Measurements from ENCODE around the gene PDZD2.

The PDZD2 gene

DNA sequence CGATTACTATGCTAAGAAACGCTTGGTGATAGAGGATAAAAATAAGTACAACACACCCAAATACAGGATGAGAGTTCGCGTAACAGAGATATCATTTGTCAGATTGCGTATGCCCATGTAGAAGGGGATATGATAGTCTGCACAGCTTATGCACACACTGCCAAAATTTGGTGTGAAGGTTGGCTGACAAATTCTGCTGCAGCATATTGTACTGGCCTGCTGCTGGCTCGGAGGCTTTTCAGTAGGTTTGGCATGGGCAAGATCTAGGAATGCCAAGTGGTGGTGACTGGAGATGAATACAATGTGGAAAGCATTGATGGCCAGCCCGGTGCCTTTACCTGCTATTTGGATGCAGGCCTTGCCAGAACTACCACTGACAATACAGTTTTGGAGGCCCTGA lies 208.4 kb downstream of the PDZD2 start:
- Mint-ChIP-seq H3K27ac (no peak overlapping the region), H3K9me3 (no peaks in the 10 kb centered on the region), H3K27me3 (ENCODE audit: low read depth) (no peaks in the 10 kb centered on the region), H3K4me1 (ENCODE audit: low read depth) (no peaks in the 10 kb centered on the region), H3K36me3 (ENCODE audit: low read depth) (no peaks in the 10 kb centered on the region), H3K4me3 (no peak overlapping the region)

- no peak overlapping the region for H3K27ac Mint-ChIP-seq
- H3K4me3 Mint-ChIP-seq = no peak overlapping the region
- no peaks in the 10 kb centered on the region for H3K36me3 Mint-ChIP-seq (ENCODE audit: low read depth)
- H3K9me3 Mint-ChIP-seq = no peaks in the 10 kb centered on the region
- peaks cover 26% of the 10 kb centered on the region for H3K27me3 Mint-ChIP-seq (ENCODE audit: low read depth)
- H3K4me1 Mint-ChIP-seq (ENCODE audit: low read depth) = peaks cover 8% of the 10 kb centered on the region
These were observed 212.2 kb downstream of the PDZD2 start for GRCh38 chr5:31850981-31851689.

DNA sequence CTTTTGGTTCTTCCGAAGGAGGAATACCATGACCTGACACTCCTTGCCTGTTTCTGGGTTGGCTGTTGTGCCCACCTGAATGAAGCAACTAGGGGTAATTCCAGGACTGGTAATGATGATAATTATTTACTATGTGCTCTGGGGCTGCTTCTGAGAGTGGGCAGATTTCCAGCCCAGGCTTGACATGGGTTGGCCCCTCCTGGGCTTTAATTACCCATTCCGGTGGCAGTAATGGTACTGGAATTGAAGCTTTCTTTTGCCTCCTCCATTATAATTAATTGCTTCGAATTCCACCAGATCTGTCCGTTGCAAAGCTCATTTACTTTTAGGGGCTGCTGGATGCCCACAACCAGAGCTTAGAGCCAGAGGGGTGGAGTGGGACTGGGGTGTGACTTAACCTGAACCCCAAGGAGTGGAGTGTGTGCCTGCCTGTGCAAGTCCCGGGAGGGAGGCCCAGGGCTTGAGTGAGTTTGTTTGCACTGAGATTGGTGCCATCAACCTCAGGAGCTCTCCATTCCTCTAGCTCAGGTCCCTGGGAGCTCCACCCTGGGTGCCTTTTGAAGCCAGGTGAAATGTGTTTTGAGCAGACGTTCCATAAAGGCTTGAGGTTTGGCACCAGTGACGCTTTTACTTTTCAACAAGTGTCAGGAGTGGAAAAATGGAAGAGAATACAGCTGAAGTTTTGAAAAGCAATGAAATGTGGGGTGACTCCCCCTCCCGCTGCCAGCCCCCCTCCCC lies 214.6 kb downstream of the PDZD2 start:
- Mint-ChIP-seq H3K4me3 (no peak overlapping the region), H3K27me3 (ENCODE audit: low read depth) (peaks cover 39% of the 10 kb centered on the region), H3K36me3 (ENCODE audit: low read depth) (no peaks in the 10 kb centered on the region), H3K4me1 (ENCODE audit: low read depth) (peaks cover 8% of the 10 kb centered on the region), H3K9me3 (no peaks in the 10 kb centered on the region), H3K27ac (no peak overlapping the region)

DNA sequence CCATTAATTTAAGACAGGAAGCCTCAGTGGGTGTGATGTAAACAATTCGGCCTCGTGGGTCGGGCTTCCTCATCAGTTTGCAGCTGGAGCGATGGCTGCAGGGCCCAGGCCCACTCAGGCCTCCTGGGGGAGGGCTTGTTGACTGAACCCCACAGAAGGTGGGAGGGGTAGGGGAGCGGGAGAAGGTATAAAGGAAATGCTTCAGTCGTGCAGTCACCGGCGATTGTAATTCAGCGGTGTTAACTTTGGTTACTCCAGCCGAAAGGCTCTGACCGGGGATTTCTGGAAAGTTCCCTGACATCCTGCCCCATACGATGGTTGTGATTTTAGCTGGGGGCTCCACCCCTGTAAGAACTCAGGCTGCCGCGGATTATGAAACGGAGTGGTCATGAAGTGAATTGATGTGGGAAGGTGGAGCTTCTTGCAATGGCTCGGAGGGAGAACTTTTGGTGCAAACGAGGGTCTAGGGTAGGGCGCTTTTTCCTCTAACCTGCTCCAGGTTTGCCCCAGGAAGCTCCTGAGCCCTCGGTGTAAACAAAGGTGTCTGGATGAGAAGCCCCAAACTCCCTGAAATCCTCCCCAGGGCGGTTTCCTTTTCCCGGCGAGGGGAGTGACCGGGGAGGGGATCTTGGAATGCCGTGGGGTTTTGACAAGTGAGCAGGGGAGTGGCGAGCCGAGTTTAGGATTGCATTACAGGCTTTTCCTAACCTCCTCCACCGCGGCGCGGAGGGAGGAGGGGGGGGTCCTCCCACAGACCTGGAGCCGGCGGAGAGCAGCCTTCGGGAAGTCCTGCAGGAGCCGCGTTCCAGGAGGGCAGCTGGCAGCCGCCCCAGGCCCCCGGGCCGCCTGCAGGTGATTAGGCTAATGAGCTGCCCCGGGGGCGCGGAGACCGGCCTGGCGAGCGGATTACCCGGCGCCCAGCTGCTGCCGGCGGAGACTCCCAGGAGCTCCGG lies 215.5 kb downstream of the PDZD2 start:
- H3K4me3 Mint-ChIP-seq = peak overlapping the region; percentile 57
- H3K27me3 Mint-ChIP-seq (ENCODE audit: low read depth) = peaks cover 39% of the 10 kb centered on the region
- no peaks in the 10 kb centered on the region for H3K36me3 Mint-ChIP-seq (ENCODE audit: low read depth)
- H3K4me1 Mint-ChIP-seq (ENCODE audit: low read depth) = peaks cover 8% of the 10 kb centered on the region
- no peak overlapping the region for H3K27ac Mint-ChIP-seq
- H3K9me3 Mint-ChIP-seq = peaks cover 5% of the 10 kb centered on the region

GRCh38 chr5:31855134-31856040 lies 216.5 kb downstream of the PDZD2 start:
- no peaks in the 10 kb centered on the region for H3K36me3 Mint-ChIP-seq (ENCODE audit: low read depth)
- H3K9me3 Mint-ChIP-seq = peaks cover 12% of the 10 kb centered on the region
- peaks cover 8% of the 10 kb centered on the region for H3K4me1 Mint-ChIP-seq (ENCODE audit: low read depth)
- no peak overlapping the region for H3K27ac Mint-ChIP-seq
- H3K27me3 Mint-ChIP-seq (ENCODE audit: low read depth) = peaks cover 39% of the 10 kb centered on the region
- H3K4me3 Mint-ChIP-seq = peak overlapping the region; percentile 30

GRCh38 chr5:31859096-31859495 lies 220.2 kb downstream of the PDZD2 start:
- Mint-ChIP-seq H3K27me3 (ENCODE audit: low read depth) (peaks cover 31% of the 10 kb centered on the region), H3K4me3 (no peak overlapping the region), H3K4me1 (ENCODE audit: low read depth) (peaks cover 9% of the 10 kb centered on the region), H3K27ac (no peak overlapping the region), H3K36me3 (ENCODE audit: low read depth) (no peaks in the 10 kb centered on the region), H3K9me3 (peaks cover 16% of the 10 kb centered on the region)

- peaks cover 16% of the 10 kb centered on the region for H3K9me3 Mint-ChIP-seq
- no peak overlapping the region for H3K4me3 Mint-ChIP-seq
- peaks cover 2% of the 10 kb centered on the region for H3K4me1 Mint-ChIP-seq (ENCODE audit: low read depth)
- no peak overlapping the region for H3K27ac Mint-ChIP-seq
- no peaks in the 10 kb centered on the region for H3K36me3 Mint-ChIP-seq (ENCODE audit: low read depth)
- peaks cover 21% of the 10 kb centered on the region for H3K27me3 Mint-ChIP-seq (ENCODE audit: low read depth)
These were observed 221.3 kb downstream of the PDZD2 start for GRCh38 chr5:31860278-31860677.

- Mint-ChIP-seq H3K4me3 (no peak overlapping the region), H3K9me3 (peaks cover 16% of the 10 kb centered on the region), H3K27me3 (ENCODE audit: low read depth) (peaks cover 15% of the 10 kb centered on the region), H3K36me3 (ENCODE audit: low read depth) (no peaks in the 10 kb centered on the region), H3K27ac (no peak overlapping the region), H3K4me1 (ENCODE audit: low read depth) (peaks cover 2% of the 10 kb centered on the region)
These were observed 221.9 kb downstream of the PDZD2 start for GRCh38 chr5:31860726-31861433.

DNA sequence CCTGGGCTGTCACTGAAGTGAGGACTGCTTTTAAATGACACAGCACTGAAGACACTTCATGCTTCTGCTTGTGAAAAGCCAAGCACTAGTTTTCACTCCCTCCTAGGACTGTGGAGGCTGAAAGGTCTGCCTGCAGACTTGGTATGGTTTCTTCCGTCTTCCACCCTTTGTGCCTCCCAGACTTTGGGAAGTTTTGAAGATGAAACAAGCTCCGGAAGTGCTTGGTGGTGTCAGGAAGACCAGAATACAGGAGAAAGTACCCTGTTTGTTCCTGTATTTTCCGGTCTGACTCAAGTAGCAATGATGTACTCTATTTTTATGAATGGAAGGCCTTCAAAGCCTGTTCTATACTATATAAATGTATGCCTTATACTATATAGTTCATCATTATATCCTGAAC lies 222.7 kb downstream of the PDZD2 start:
- Mint-ChIP-seq H3K9me3 (peaks cover 16% of the 10 kb centered on the region), H3K27me3 (ENCODE audit: low read depth) (peaks cover 11% of the 10 kb centered on the region), H3K4me1 (ENCODE audit: low read depth) (peaks cover 2% of the 10 kb centered on the region), H3K36me3 (ENCODE audit: low read depth) (no peaks in the 10 kb centered on the region), H3K4me3 (no peak overlapping the region), H3K27ac (no peak overlapping the region)

DNA sequence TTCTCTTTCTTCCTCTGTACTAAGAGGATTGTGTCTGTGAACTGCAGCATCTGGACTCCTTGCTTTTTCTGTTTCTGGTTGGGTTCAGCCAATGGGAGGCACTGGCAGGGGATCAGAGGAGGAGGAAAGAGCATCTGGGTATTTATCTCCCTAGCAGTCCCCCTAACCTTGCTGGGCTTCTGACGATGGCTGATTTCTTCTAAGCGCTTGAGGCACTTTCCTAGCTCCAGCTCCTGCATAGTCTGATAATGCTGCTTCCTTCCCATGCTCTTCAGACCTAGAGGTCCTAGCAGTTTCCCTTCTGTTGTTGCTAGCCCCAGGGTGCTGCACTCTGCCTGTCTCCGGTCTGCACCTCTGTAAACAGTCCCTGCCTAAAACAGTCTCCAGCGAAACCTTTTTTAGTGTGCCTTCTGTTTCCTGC lies 225.1 kb downstream of the PDZD2 start:
- Mint-ChIP-seq H3K4me1 (ENCODE audit: low read depth) (peaks cover 2% of the 10 kb centered on the region), H3K27ac (no peak overlapping the region), H3K4me3 (no peak overlapping the region), H3K36me3 (ENCODE audit: low read depth) (no peaks in the 10 kb centered on the region), H3K9me3 (peaks cover 15% of the 10 kb centered on the region), H3K27me3 (ENCODE audit: low read depth) (peaks cover 3% of the 10 kb centered on the region)

GRCh38 chr5:31866166-31866565 lies 227.2 kb downstream of the PDZD2 start:
- H3K9me3 Mint-ChIP-seq = no peaks in the 10 kb centered on the region
- H3K4me1 Mint-ChIP-seq (ENCODE audit: low read depth) = peaks cover 2% of the 10 kb centered on the region
- H3K27ac Mint-ChIP-seq = no peak overlapping the region
- H3K27me3 Mint-ChIP-seq (ENCODE audit: low read depth) = peaks cover 3% of the 10 kb centered on the region
- H3K36me3 Mint-ChIP-seq (ENCODE audit: low read depth) = no peaks in the 10 kb centered on the region
- H3K4me3 Mint-ChIP-seq = no peak overlapping the region

DNA sequence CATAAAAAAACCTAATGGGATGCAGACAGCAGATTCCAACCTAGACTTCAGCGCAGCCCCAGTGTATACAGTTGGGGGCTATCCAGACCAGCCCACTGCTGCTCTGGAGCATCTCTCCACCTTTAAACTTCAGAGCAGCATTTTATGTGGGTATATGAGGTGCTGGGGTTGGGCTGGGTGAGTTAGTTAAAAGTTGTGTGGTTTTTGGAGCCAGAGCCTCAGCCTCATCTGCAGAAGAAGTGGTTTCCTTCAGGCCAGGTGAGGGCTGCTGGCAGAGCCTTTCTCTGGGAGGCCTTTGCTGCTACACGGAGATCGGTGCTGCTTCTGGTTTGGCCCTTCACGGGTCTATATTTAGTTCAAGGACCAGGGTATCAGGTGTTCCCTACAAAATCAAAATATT lies 228.3 kb downstream of the PDZD2 start:
- Mint-ChIP-seq H3K27ac (no peak overlapping the region), H3K9me3 (no peaks in the 10 kb centered on the region), H3K36me3 (ENCODE audit: low read depth) (no peaks in the 10 kb centered on the region), H3K4me3 (no peak overlapping the region), H3K4me1 (ENCODE audit: low read depth) (no peaks in the 10 kb centered on the region), H3K27me3 (ENCODE audit: low read depth) (peaks cover 3% of the 10 kb centered on the region)

GRCh38 chr5:31880449-31880848 lies 241.5 kb downstream of the PDZD2 start:
- no peak overlapping the region for H3K27ac Mint-ChIP-seq
- H3K27me3 Mint-ChIP-seq (ENCODE audit: low read depth) = no peaks in the 10 kb centered on the region
- no peaks in the 10 kb centered on the region for H3K4me1 Mint-ChIP-seq (ENCODE audit: low read depth)
- no peaks in the 10 kb centered on the region for H3K9me3 Mint-ChIP-seq
- H3K36me3 Mint-ChIP-seq (ENCODE audit: low read depth) = no peaks in the 10 kb centered on the region
- no peak overlapping the region for H3K4me3 Mint-ChIP-seq
